LNCaP clone FGC (cell line): Measurements from ENCODE around the gene USP9X.
"Not testable (repeated sequence)": the region's sequence is repeated elsewhere in the genome, so short reads cannot be mapped to it uniquely, and the experiment has no call there.

Source experiments
- DNase-seq: peaks from one replicate; pipeline ENCODE4 v3.0.0-alpha.2; 2011; ENCODE audit warnings: low read depth
- H3K4me3 ChIP-seq: 2 replicates; pipeline ENCODE4 v1.5.1; 2011; ENCODE audit warnings: mild to moderate bottlenecking, low read depth, low read length, control low read depth
- CTCF ChIP-seq: IDR thresholded peaks from 2 replicates; pipeline ENCODE4 v1.5.1; 2012; ENCODE audit warnings: mild to moderate bottlenecking; ENCODE audit not compliant: control insufficient read depth, insufficient read depth; ENCODE audit errors: extremely low read depth

Gene USP9X

GRCh38 chrX:41095174-41095573, 9.9 kb downstream of the USP9X start:
- TF ChIP-seq CTCF = no peak
- no peak overlapping the region for H3K4me3 ChIP-seq
- DNase-seq = no peak

- no peak for TF ChIP-seq CTCF
- DNase-seq = no peak
- H3K4me3 ChIP-seq = no peak overlapping the region
Observed at GRCh38 chrX:41095908-41096307, 10.7 kb downstream of the USP9X start.

GRCh38 chrX:41096339-41096955, 11.2 kb downstream of the USP9X start:
- no peak overlapping the region for H3K4me3 ChIP-seq
- DNase-seq = no peak
- no peak for TF ChIP-seq CTCF

DNA sequence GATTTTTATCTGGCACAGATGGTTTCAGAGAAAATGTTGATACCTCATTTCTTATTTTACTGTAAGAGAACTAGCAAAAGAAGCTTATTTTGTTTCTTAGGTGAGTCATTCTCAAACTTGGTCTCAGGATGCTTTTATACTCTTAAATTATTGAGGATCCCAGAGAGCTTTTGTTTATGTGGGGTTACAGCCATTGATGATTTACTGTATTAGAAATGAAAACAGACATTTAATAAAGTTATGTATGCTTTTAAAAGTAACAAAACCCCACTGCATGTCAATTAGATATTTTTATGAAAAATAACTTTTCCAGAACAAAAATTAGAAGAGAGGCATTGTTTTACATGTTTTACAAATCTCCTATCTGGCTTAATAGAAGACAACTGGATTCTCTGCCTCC, 12.1 kb downstream of the USP9X start:
- no peak for DNase-seq
- no peak for TF ChIP-seq CTCF
- no peak overlapping the region for H3K4me3 ChIP-seq

- no peak for DNase-seq
- no peak overlapping the region for H3K4me3 ChIP-seq
- TF ChIP-seq CTCF = no peak
Observed at GRCh38 chrX:41100200-41100599, 15.0 kb downstream of the USP9X start.

- TF ChIP-seq CTCF = no peak
- DNase-seq = no peak
- H3K4me3 ChIP-seq = no peak overlapping the region
Observed at GRCh38 chrX:41100819-41101218, 15.6 kb downstream of the USP9X start.

GRCh38 chrX:41105005-41105404, 19.8 kb downstream of the USP9X start:
- TF ChIP-seq CTCF = no peak
- no peak overlapping the region for H3K4me3 ChIP-seq
- DNase-seq = no peak

GRCh38 chrX:41106257-41106656, 21.0 kb downstream of the USP9X start:
- not testable (repeated sequence) for DNase-seq, H3K4me3 ChIP-seq
